ENCODE data around the gene CAPN8.

DNA sequence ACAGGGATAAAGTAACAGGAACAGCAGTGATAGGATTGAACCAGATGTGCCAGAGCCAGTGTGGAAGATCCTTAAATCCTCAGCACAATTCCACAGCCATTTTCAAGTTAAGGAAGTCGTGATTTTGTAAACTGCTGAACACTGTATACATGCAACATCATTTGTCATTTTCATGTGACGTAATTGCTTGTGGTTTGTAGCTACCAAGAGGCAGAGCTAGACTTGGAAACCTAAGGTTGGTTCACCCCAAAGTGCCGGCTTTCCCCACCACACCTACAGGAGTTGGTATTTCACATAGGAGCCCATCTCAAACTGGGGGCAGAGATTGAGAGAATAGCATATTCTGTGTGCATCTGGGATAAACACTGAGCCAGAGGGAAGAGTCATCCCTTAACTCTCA lies 113.9 kb downstream of the CAPN8 start:
- TF ChIP-seq, protein P1, sequence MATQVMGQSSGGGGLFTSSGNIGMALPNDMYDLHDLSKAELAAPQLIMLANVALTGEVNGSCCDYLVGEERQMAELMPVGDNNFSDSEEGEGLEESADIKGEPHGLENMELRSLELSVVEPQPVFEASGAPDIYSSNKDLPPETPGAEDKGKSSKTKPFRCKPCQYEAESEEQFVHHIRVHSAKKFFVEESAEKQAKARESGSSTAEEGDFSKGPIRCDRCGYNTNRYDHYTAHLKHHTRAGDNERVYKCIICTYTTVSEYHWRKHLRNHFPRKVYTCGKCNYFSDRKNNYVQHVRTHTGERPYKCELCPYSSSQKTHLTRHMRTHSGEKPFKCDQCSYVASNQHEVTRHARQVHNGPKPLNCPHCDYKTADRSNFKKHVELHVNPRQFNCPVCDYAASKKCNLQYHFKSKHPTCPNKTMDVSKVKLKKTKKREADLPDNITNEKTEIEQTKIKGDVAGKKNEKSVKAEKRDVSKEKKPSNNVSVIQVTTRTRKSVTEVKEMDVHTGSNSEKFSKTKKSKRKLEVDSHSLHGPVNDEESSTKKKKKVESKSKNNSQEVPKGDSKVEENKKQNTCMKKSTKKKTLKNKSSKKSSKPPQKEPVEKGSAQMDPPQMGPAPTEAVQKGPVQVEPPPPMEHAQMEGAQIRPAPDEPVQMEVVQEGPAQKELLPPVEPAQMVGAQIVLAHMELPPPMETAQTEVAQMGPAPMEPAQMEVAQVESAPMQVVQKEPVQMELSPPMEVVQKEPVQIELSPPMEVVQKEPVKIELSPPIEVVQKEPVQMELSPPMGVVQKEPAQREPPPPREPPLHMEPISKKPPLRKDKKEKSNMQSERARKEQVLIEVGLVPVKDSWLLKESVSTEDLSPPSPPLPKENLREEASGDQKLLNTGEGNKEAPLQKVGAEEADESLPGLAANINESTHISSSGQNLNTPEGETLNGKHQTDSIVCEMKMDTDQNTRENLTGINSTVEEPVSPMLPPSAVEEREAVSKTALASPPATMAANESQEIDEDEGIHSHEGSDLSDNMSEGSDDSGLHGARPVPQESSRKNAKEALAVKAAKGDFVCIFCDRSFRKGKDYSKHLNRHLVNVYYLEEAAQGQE (IDR thresholded peaks at IDR 0.05; ENCODE audit: insufficient read depth in 1 of 2, low read depth in 2 of 2, low read length in 2 of 2), result no peak
- no peak for TF ChIP-seq POLR2AphosphoS5 (IDR thresholded peaks at IDR 0.05; ENCODE audit: low read depth, low read length)

All from PFSK-1 (cell line).